A172 (cell line): ENCODE results near the gene MYPOP. TPM values are rescaled to one million over a fixed set of nuclear protein-coding genes. Genes with fewer than 3 reads are reported as not detected.
"Not testable (repeated sequence)": the region's sequence is repeated elsewhere in the genome, so short reads cannot be mapped to it uniquely, and the experiment has no call there.

ENCODE experiments used
- DNase-seq: peaks from one replicate; pipeline ENCODE4 v3.0.0-alpha.2; 2015; ENCODE audit warnings: low spot score
- total RNA-seq: library from RNA; depleted of rRNA; stranded (reverse); fragments of >200 nt; shearing (Covaris generic); gene quantifications from 2 replicates; pipeline ENCODE4 v1.2.3, GENCODE V29; 2014

Gene MYPOP
- total RNA-seq, 1 experiment from 2014 or later: 0.48 TPM

- DNase-seq: no peak
Observed at GRCh38 chr19:45883586-45883880, 18.9 kb downstream of the MYPOP start.

- DNase-seq: no peak
Observed at GRCh38 chr19:45882652-45883585, 19.5 kb downstream of the MYPOP start.

GRCh38 chr19:45881909-45882528 is 20.4 kb downstream of the MYPOP start:
- no peak for DNase-seq

GRCh38 chr19:45881082-45881908 is 21.1 kb downstream of the MYPOP start:
- DNase-seq: no peak

- DNase-seq: no peak
Observed at GRCh38 chr19:45879971-45880370, 22.4 kb downstream of the MYPOP start.

GRCh38 chr19:45879055-45879454 is 23.4 kb downstream of the MYPOP start:
- DNase-seq: no peak

GRCh38 chr19:45878043-45878794 is 24.2 kb downstream of the MYPOP start:
- no peak for DNase-seq

- no peak for DNase-seq
Observed at GRCh38 chr19:45876411-45877197, 25.8 kb downstream of the MYPOP start.

GRCh38 chr19:45876161-45876410 is 26.3 kb downstream of the MYPOP start:
- DNase-seq: no peak

- no peak for DNase-seq
Observed at GRCh38 chr19:45874620-45874966, 27.8 kb downstream of the MYPOP start.

- no peak for DNase-seq
Observed at GRCh38 chr19:45873219-45873772, 29.1 kb downstream of the MYPOP start.

- DNase-seq: no peak
Observed at GRCh38 chr19:45872095-45872919, 30.1 kb downstream of the MYPOP start.

GRCh38 chr19:45870798-45871197 is 31.6 kb downstream of the MYPOP start:
- DNase-seq: no peak

GRCh38 chr19:45867241-45867640 is 35.2 kb downstream of the MYPOP start:
- DNase-seq: not testable (repeated sequence)

- no peak for DNase-seq
Observed at GRCh38 chr19:45866400-45867176, 35.8 kb downstream of the MYPOP start.

- DNase-seq: no peak
Observed at GRCh38 chr19:45865269-45865948, 37.0 kb downstream of the MYPOP start.

GRCh38 chr19:45864629-45865082 is 37.8 kb downstream of the MYPOP start:
- DNase-seq: no peak

- DNase-seq: no peak
Observed at GRCh38 chr19:45863840-45864628, 38.4 kb downstream of the MYPOP start, which contains the start of gene FOXA3. TSS of gene FOXA3 (plus strand) at chr19:45864326. CDS start at chr19:45864457, 131 bp downstream.
